HG03432 (cell line): ENCODE results near the gene LRRC3C.
"Not testable (repeated sequence)": the region's sequence is repeated elsewhere in the genome, so short reads cannot be mapped to it uniquely, and the experiment has no call there.

Experiments
- ATAC-seq: cut with Tn5 transposase; IDR thresholded peaks from one replicate; pipeline ENCODE4 v1.9.1; 2021; ENCODE audit warnings: mild to moderate bottlenecking, moderate library complexity; ENCODE audit not compliant: unreplicated experiment

LRRC3C gene, protein sequence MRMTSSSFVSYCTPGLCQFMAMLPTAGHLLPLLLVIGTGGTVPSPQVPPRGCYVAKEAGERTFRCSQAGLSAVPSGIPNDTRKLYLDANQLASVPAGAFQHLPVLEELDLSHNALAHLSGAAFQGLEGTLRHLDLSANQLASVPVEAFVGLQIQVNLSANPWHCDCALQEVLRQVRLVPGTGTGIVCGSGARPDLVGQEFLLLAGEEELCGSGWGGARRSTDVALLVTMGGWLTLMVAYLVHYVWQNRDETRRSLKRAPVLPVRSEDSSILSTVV

DNA sequence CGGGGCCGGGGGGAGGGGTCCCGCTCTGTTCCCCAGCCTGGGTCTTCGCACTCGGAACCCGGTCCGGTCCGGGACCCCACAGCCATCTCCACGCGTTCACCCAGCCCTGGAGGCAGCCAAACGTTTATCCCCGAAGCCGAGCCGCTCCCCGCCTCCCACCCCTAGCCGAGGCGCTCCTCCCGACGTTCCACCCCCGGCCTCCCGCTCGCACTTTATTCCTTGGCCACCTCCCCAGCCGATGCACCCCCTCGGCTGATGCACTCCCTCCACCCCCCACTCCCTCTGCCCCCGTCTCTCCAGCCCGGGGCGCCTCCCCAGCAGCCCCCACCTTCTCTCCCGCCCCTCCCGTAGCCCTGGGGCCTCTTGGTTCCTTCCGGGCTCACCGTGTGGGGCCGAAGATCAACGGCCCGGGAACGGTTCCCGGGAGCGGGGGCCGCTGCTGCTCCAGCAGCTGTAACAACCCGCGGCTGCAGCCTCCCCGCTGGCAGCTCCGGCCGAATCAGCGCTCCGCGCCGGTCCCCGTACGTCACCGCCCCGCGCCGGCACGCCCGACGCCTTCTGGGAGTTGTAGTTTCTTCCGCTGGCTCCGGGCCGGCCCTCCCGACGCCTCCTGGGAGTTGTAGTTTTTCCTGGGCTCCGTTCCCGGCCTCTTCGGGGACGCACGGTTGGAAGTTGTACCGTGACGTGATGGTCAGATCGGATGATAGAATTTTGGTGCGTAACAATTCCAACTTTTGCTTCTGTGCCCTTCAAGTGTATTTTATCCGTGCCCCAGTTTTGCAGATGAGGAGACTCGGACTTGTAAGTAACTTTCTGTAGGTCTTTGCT, at the start of gene LRRC3C, which contains the start of gene ORMDL3:
TSS of gene LRRC3C (plus strand) at position 632 of the 828 bp plus-strand sequence. CDS start 13,792 bp downstream, outside the sequence.
TSS of gene ORMDL3 (minus strand) at position 501 of the 828 bp plus-strand sequence. CDS start 3,398 bp downstream, outside the sequence.
- ATAC-seq = peak; percentile 75

DNA sequence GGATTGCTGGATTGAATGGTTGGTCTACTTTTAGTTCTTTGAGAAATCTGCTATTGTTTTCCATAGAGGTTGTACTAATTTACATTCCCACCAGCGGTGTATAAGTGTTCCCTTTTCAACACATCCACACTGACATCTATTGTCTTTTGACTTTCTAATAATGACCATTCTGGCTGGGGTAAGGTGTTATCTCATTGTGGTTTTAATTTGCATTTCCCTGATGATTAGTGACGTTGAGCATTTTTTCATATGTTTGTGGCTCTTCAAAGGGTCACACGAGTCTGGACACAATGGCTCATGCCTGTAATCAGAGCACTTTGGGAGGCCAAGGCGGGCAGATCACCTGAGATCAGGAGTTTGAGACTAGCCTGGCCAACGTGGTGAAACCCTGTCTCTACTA, 41.4 kb upstream of the LRRC3C start:
- not testable (repeated sequence) for ATAC-seq

DNA sequence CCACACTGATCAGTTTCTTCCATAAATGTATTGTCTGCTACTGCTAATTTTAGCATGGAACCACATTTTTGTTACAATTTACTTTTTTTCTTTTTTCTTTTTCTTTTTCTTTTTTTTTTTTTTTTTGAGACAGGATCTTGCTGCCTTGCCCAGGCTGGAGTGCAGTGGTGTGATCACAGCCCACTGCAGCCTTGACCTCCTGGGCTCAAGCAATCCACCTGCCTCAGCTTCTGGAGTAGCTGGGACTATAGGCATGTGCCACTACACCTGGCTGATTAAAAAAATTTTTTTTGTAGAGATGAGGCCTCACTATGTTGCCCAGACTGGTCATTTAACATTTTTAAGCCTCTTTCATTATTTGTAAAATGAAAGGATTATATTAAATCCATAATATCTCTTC, 40.5 kb upstream of the LRRC3C start:
- no peak for ATAC-seq

DNA sequence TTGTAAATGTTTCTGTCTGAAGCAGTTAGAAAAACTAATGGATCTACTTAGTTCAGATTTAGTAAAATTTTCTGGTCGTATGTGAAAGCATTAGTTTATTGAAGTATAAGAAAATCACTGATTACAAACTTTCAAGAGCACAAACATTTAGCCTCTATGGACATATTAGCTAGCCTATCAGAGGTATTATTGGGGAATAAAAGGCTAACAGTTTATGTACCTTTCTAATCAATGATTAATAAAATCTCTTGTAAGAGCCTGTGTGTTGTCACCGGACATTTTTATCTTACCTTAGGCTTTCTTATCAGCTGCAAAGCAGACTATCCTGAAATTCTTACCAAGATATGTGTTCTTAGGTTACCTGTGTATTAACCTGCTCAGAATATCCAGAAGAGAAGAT, 38.3 kb upstream of the LRRC3C start:
- ATAC-seq = no peak

DNA sequence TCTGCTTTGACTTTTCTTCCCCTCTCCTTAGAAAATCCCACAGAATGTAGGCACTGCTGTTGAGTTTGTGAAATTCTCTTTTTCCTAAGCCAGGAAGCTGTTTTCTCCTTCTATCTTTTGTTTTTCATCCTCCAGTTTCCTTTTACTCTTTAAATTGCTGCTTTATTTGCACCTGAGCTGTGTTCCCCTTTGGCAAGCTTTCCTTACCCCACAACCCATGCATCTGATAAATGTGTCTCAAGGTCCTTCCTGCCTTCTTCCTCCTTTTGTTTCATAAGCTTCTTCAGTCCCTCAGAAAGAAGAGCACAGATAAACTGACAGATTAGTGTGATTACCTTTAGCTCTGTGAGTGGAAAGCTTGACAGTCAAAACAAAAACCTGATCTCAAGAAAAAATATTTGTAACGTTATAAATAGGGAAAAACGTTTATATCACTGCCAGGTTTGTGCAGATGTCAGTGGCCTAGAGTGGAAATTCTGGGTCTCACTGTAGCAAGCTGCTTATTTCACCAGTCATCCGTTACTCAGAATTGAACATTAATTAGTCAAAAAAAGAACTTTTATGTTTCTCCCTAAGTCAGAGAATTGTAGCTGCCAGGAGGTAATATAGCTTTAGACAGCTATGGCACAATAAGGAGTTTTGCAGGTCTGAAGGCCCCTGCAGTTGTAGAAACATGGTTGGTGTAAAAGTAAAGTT, 32.7 kb upstream of the LRRC3C start:
- ATAC-seq = no peak

DNA sequence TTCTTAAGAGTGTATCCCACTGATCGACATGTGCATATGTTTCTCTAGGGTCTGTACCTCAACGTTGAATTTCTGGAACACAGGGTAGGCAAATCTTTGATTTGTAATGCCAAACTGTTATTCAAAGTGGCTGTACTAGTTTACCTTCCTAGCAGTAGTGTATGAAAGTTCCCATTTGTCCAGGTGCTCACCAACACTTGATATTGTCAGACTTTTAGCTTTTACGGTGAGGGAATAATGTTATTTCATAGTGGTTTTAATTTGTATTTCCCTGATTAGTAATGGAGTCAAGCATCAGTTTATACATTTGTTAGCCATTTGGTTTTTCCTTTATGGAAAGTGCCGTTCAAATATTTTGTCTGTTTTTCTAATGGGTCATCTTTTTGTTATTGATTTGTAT, 29.4 kb upstream of the LRRC3C start:
- ATAC-seq = no peak

DNA sequence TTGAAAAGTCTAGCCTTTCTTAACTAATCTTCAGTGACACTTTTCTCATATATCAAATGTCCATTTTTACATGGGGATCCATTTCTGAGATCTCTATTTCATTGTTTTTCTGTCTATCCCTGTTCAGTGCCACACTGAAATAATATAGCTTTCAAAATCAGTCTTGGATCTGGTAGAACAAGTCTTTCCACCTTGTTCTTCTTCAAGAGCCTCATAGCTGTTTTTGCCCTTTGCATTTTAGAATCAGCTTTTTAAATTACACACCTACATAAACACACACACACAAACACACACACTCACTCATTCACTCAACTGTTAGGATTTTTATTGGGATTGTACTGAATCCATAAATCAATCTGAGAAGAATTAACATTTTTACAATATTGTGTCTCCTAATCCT, 28.3 kb upstream of the LRRC3C start:
- ATAC-seq = no peak

DNA sequence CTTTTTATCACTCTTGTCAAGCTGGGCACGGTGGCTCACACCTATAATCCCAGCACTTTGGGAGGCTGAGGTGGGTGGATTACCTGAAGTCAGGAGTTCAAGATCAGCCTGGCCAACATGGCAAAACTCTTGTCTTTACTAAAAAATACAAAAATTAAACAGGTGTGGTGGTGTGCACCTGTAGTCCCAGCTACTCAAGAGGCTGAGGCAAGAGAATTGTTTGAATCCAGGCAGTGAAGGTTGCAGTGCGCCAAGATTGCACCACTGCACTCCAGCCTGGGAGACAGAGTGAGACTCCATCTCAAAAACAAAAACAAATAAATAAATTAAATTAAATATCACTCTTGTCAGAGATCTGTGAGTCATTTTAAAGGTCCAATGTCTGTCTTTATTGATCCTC, 25.5 kb upstream of the LRRC3C start:
- not testable (repeated sequence) for ATAC-seq

DNA sequence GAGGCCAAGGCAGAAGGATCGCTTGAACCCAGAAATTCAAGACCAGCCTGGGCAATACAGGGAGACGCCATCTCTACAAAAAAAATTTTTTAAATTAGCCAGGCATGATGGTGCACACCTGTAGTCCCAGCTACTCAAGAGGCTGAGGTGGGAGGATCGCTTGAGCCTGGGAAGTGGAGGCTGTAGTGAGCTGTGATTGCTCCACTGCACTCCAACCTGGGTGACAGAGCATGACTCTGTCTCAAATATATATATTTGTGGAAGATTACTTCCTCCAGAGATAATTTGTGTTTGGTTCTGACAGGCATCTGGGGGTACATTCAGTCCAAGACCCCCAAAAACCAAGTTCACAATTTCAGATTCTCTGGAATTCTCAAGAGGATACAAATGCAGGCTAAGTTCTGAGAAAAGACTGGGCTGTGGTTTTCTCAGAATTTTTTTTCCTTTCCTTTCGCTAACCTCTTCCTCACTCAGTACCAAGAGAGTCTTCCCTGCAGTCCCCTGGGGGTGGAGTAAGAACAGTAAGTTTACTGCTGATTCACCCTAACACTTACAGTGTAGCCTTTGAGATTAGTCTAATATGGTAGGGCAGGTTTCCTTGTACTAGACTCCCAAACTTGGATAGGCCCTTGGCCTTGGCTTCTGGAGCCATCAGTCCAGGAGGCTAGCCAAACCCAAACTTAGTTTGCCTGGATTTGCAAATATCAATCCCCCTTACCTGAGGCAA, 24.2 kb upstream of the LRRC3C start:
- ATAC-seq = no peak

DNA sequence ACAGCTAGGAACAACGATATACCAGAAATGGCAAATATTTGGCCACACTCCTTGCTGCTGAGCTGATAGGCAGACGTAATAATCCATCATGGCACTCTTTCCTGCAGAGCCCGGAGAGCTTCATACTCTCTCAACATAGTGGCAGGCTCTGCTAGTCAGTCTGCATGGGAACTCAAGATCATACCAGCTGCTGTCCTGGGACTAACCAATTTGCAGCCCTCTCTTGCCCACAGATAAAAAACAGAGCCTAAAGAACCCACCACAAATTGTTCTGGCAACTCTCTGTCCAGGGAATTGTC, 22.6 kb upstream of the LRRC3C start:
- no peak for ATAC-seq

DNA sequence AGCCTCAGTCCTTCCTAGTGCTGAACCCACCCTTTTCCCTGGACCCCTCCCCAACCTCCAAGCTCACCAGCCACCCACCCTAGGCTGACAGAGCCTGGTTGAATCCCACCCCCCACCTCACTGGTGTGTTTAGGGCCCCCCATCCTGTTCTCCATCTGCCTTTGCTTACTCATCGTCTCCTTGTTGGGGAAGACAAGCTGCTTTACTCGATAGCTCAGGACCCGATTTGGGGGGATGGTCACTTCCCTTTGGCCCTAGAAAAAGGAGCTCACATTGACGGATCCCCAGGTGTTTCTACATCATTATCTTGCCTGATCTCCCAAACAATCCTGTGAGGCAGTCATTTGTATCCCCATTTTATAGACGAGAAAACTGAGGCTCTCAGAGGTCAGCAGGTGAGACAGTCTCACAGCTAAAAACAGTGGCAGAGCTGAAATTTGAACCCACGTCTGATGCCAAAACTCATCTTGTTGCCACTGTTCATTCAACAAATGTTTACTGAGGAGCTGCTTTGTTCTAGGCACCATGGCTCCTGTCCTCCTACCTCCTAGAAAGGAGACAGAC, 18.7 kb upstream of the LRRC3C start:
- no peak for ATAC-seq

DNA sequence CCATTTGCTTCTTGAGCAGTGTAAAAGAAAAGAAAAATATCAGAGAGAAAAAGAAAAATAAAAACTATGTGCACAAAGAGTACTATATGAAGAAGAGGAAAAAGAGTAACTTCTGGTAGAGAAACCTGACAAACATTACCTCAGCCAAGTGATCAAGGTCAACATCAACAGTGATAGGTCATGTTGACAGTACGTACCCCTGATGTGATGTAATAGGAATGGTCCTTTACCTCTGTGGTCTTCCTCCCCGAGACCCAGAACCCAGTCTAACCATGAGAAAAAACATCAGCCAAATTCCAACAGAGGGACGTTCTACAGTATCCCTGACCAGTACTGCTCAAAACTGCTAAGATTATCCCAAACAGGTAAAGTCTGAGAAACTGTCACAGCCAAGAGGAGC, 13.5 kb upstream of the LRRC3C start:
- ATAC-seq = no peak

DNA sequence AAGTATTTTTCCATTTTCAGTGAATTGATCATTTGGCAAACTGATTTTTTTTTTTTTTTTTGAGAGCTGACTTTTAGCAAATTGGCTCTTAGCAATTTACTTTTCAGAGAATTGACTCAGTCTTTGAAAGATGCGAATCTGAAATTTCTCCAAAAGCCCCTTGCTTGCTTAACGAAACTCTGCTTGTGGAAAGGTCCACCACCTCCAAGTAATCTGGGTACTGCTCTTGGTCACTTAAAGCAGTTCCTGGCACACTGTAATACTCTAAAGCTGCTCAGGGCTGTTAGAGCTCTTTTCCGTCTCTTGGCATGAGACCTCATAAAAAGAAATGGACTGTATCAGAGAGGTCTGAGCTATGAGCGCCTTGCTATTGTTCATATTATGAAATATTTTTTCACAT, 12.0 kb upstream of the LRRC3C start:
- no peak for ATAC-seq

DNA sequence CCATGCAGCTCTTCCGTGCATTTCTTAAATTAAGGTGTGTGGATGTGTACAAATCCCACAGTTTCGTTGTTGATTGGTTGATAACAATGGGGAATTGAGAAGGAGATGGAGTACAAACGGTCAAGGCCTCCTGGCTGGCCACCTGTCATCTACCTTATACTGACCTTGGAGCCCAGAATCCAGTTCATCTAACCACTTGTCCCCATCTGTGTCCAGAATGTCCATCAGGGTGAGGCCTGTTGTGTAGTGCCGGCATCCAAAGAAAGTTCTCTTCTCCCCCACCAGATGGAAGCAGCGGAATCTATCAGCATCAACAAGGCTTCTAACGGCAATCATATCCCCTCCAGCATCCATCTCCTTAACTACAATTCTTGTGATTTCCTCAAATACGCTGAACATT, 10.6 kb upstream of the LRRC3C start:
- no peak for ATAC-seq

DNA sequence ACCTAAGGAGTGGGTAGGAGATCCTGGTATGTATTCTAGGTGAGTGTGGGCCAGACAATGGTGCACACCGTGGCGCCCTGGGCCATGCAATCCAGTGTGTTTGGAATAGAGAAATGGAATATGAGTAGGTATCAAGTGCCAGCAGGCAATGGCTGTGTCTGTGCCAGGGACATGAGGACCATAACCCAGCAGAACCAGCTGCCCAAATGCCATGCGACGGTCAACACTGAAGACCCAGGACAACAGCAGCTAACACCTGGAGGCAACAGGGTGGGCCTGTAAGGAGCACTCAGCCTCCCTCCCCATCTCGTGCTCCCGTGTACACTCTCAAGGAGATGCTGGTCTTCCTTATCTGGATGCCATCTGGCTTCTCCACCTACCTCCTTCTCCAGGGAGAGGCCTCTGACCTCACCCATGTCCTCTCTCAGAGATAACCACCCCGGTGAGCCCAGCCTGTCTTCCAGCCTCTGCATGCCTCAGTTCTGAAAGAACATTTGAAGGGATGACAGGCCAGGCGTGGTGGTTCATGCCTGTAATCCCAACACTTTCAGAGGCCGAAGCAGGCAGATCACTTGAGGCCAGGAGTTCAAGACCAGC, 8.3 kb upstream of the LRRC3C start:
- no peak for ATAC-seq

DNA sequence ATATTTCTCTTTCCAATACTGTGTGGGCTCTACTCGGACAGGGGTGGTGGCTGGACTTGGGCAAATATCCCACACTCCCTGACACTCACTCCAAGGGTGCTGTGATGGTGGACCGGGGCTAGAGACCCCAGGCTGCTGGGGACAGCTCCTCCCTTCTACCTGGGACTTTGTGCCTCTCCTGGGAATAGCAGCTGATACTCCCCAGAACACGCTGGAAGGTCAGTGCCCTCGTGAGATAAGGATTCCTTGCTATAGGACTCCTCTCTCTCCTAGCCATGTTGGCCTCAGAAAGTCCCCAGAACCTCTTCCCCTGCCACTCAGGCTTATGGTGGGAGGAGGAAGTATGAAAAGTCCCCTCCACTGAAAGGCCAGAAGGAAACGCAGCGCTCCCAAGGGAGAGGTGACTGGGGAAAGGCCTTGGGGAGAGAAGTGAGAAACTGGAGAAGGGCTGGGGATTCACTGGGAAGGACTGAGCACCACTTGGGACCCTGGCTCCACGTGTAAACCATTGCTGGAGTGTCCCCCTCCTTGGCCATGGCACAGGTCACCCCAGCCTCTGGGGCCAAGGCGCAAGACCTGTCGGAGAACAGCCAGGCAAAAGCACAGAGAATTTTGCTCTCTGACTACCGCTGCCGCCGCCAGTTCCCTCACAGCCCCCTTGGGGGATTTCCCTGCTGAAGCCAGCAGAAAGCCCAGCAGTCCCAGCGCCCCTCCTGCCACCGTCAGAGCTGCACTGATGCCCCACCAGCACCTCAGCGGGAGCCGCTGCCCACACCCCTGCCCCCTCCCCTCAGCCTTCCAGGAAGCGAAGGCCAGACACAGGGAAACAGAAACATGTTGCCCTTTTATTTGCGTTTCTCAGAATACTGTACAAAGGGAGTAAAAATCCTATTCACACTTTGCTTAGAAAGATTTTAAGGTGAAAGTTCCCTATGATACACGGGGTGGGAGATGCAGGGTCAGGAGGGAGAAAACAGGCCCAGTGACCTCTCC, 7.0 kb upstream of the LRRC3C start:
- ATAC-seq = no peak

DNA sequence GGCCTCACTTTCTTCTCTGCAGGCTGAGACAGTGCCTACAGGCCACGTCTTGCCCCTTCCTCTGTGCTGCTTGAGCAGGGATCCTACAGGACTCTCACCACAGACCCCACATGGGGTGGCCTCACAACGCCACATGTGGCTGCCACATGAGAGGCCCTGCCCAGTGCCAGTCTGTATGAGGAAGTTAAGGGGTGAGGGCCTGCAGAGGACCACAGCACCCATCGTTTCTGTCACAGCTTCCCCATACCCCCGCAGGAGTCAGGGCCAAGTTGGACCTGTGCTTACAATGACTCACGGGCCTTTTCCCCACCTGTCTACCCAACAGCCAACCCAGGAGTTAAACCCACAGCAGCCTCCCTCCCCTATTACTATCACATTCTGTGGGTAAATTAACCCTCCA, 6.2 kb upstream of the LRRC3C start:
- no peak for ATAC-seq

DNA sequence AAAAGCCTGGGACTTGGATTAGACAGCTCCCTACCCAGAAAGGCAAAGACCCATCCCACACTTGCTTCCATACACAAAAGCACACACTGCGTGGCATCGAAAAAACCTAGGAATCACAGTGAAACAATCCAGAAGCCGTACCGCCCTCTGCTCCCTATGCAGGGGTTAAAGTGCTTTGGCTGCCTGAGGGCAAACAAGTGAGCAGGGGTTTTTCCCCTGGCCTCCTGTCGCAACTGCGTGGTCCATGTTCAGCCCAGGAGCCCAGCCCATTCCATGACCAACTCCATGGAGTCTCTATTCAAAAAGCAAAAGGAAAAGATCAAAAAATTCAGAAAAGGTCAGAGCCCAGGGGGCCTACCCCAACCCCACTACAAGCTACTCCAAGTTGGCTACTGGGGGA, 5.5 kb upstream of the LRRC3C start:
- no peak for ATAC-seq

DNA sequence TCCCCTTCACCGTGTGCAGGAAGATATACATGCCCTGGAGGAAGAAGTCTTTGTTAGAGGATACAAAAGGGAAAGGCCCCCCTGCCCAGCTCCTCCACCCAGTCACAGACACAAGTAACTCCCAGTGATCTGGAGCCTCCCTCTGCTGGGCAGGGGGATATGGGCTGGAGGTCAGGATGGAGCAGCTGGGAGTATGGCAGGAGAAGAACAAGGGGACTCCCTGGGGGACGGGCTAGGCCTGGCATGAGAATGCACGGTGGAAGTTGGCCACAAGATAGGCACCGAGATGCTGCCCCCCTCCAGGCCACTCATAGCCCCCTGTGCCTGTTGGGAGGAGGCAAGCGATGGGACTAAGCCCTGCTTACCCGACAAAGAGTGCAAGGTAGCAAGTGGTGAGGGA, 4.3 kb upstream of the LRRC3C start:
- ATAC-seq = no peak
